Activated CD8-positive, alpha-beta memory T cell treated with anti-CD3 and anti-CD28 coated beads for 36 hours (primary cell): ENCODE measurements around the gene USP17L30. TPM values are rescaled to one million over a fixed set of nuclear protein-coding genes. Genes with fewer than 3 reads are reported as not detected.

Experiments
- total RNA-seq, 2 experiments: library from RNA; stranded (reverse); gene quantifications; one replicate each; pipeline ENCODE4 v1.2.3, GENCODE V29; 2021

The USP17L30 gene
- total RNA-seq, 2 experiments from 2014 or later, result not detected

Other genes with a start within 250 kb of the USP17L30 start
- gene FAM90A26, start 192.7 kb upstream of the USP17L30 start, total RNA-seq, result not detected
- not detected for gene USP17L10, start 152.5 kb upstream of the USP17L30 start, total RNA-seq
- gene USP17L11, start 147.7 kb upstream of the USP17L30 start, total RNA-seq, result not detected
- gene USP17L12, start 143.0 kb upstream of the USP17L30 start, total RNA-seq, result not detected
- gene USP17L13, start 138.2 kb upstream of the USP17L30 start, total RNA-seq, result not detected
- not detected for gene USP17L15, start 128.7 kb upstream of the USP17L30 start, total RNA-seq
- gene USP17L17, start 119.2 kb upstream of the USP17L30 start, total RNA-seq, result not detected
- gene USP17L18, start 114.5 kb upstream of the USP17L30 start, total RNA-seq, result not detected
- not detected for gene USP17L19, start 109.8 kb upstream of the USP17L30 start, total RNA-seq
- gene USP17L20, start 105.0 kb upstream of the USP17L30 start, total RNA-seq, result not detected
- not detected for gene USP17L21, start 100.3 kb upstream of the USP17L30 start, total RNA-seq
- not detected for gene USP17L22, start 95.5 kb upstream of the USP17L30 start, total RNA-seq
- gene USP17L24, start 38.0 kb upstream of the USP17L30 start, total RNA-seq, result not detected
- gene USP17L25, start 33.2 kb upstream of the USP17L30 start, total RNA-seq, result not detected
- not detected for gene USP17L26, start 28.5 kb upstream of the USP17L30 start, total RNA-seq
- gene USP17L5, start 23.7 kb upstream of the USP17L30 start, total RNA-seq, result not detected
- gene USP17L27, start 19.0 kb upstream of the USP17L30 start, total RNA-seq, result not detected
- not detected for gene USP17L28, start 14.2 kb upstream of the USP17L30 start, total RNA-seq
- not detected for gene USP17L29, start 9.5 kb upstream of the USP17L30 start, total RNA-seq
- not detected for gene DEFB131A, start 81.3 kb downstream of the USP17L30 start, total RNA-seq